Measurements from ENCODE around the gene RILPL1. TPM values are rescaled to one million over a fixed set of nuclear protein-coding genes. Genes with fewer than 3 reads are reported as not detected.
A peak's percentile ranks its signal among the peaks of the same experiment; 100 is the strongest.
"Not testable (repeated sequence)": the region's sequence is repeated elsewhere in the genome, so short reads cannot be mapped to it uniquely, and the experiment has no call there.

The RILPL1 gene
- total and polyA plus RNA-seq, 8 donors = 3.0 to 8.8 (median 4.1) TPM

DNA sequence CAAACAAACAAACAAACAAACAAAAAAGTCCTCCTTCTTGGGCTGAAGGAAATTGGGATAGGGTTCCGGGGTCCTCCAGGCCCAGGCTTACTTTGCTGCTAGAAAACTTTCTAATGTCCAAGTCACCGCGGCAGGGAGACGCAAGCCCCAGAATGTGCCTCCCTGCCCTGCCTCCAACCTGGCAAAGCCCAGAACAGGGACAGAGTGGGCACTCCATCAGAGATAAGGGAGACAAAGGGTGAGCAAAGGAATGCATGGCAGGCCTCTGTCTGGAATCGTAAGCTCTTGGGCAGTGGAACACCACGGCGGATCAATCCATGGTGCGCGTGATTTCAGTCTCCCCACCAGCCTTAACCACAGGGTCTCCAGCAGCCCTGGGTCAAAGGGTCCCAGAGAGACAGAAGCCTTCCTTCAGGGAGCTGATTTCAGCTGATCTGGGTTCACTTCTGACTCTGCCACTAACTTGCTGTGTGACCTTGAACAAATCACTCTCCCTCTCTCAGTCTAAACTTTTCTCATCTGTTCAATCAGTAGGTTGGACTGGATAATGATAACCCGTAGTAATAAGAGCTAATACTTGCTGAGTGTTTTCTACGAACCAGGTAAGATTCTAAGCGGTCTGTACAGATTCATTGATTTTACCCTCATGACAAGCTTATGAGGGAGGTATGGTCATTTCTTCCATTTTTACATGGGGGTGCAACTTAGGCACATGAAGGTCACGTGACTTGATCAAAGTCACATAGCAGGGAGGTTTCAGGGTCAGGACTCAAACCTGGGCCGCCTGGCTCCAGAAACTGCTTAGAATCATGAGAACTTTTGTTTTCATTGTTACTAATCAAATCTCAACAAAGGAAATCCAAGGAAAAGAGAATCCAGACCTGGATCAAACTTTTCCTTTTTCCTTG lies 12.7 kb downstream of the RILPL1 start:
- no peak for ATAC-seq
- Histone ChIP-seq H3K4me1 (no peaks in the 10 kb centered on the region), H3K4me3 (no peak overlapping the region), H3K36me3 (peaks cover 0 to 12% (median 6%) of the 10 kb centered on the region in 3 donors), H3K9me3 (no peaks in the 10 kb centered on the region), H3K27ac (no peak overlapping the region), H3K27me3 (no peaks in the 10 kb centered on the region)
- FAIRE-seq = no peak
- no peak for DNase-seq
- WGBS, 2 donors = 92 to 94% methylated on average over 14 of the region's 14 CpGs
- intact Hi-C loops (cut with DNase I) = no loop called here
- TF ChIP-seq, protein P1, sequence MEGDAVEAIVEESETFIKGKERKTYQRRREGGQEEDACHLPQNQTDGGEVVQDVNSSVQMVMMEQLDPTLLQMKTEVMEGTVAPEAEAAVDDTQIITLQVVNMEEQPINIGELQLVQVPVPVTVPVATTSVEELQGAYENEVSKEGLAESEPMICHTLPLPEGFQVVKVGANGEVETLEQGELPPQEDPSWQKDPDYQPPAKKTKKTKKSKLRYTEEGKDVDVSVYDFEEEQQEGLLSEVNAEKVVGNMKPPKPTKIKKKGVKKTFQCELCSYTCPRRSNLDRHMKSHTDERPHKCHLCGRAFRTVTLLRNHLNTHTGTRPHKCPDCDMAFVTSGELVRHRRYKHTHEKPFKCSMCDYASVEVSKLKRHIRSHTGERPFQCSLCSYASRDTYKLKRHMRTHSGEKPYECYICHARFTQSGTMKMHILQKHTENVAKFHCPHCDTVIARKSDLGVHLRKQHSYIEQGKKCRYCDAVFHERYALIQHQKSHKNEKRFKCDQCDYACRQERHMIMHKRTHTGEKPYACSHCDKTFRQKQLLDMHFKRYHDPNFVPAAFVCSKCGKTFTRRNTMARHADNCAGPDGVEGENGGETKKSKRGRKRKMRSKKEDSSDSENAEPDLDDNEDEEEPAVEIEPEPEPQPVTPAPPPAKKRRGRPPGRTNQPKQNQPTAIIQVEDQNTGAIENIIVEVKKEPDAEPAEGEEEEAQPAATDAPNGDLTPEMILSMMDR (IDR thresholded peaks at IDR 0.05) = no peak

DNA sequence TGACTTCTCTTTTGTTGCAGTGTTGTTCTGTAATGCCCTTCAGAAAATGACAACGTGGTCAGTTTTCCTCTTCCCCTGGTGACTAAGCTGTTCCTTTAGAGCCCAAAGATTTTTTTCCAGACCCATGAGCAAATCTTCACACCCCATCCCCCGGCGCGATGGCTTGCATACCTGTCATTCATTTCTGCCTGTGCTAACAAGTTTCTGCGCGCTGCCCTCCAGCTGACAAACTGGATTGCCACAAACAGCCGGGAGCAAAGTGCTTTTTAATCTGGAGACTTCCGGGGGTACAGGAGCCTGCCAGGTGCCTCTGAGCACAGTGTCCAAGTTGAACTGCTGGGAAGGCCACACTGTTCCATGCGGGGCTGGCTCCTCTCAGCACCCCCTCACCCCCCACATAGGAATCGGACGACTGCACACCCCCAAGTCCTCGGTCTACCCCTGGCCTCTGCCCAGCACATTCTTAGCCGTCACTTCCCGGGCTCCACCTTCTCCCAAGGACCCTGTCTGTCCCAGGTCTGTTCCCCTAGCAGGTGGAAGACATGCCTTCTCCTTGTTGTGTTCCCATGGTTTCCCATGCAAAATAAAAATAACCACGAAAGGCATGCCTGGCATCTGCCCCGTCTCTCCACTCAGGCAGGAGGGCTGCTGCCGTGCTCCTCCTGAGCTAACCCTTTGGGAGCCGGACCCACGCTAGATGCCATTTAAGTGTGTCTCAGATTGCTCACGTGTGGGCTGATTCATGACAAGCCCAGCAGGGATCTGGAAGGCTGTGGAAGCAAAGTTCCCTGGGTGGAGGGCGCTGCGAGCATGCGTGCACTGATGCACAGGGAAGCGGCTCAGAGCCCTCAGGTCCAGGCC lies 14.1 kb downstream of the RILPL1 start:
- H3K27ac ChIP-seq = peak overlapping the region in 3 of 4 donors; percentile 44 to 67 (median 52)
- WGBS, 2 donors = 45 to 57% methylated on average over 24 of the region's 24 CpGs

DNA sequence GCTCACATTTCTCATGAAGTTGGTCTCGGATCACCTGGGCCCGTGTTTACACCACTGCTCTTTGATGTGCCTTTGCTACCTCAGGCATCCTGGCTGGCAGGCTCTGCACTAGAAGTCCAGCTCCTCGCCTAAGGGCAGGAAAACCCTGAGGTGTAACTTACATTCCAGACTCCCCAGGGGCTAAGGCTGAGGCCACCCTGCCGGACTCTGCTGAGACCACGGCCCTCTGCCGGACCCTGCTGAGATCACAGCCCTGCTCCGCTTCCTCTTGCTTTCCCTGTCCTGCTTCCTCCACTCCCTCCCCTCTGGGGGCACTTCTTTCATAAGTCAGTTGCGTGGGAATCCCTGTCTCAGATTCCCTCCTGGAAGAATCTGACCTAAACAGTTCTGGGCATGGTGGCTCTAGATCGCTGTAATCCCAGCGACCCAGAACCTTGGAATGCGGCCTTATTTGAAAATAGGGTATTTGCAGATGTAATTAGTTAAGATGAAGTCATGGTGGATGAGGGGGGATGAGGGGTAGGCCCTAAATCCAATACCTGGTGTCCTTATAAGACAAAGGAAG lies 17.2 kb downstream of the RILPL1 start:
- intact Hi-C loops (cut with DNase I) = no loop called here
- DNase-seq (no peak), FAIRE-seq (no peak), ATAC-seq (no peak)
- Histone ChIP-seq H3K4me3 (no peak overlapping the region), H3K4me1 (no peaks in the 10 kb centered on the region), H3K36me3 (peaks cover 0 to 12% (median 0%) of the 10 kb centered on the region in 3 donors), H3K27ac (no peak overlapping the region), H3K27me3 (no peaks in the 10 kb centered on the region), H3K9me3 (no peaks in the 10 kb centered on the region)
- TF ChIP-seq, protein P1 (IDR thresholded peaks at IDR 0.05) = no peak
- 90 to 93% methylated on average over 11 of the region's 11 CpGs for WGBS, 2 donors

More for the DNA sequence above, 14.1 kb downstream of the RILPL1 start:
- FAIRE-seq (no peak), DNase-seq (peak in 5 of 6 donors; percentile 30 to 61 (median 48)), ATAC-seq (peak; percentile 70 to 87 (median 80))
- no peaks in the 10 kb centered on the region for H3K4me1 ChIP-seq
- H3K36me3 ChIP-seq = peaks cover 0 to 12% (median 6%) of the 10 kb centered on the region in 3 donors
- no peak overlapping the region for H3K4me3 ChIP-seq
- intact Hi-C loops (cut with DNase I) = no loop called here
- H3K27me3 ChIP-seq = no peaks in the 10 kb centered on the region
- TF ChIP-seq, protein P1 (IDR thresholded peaks at IDR 0.05) = no peak
- H3K9me3 ChIP-seq = no peaks in the 10 kb centered on the region

DNA sequence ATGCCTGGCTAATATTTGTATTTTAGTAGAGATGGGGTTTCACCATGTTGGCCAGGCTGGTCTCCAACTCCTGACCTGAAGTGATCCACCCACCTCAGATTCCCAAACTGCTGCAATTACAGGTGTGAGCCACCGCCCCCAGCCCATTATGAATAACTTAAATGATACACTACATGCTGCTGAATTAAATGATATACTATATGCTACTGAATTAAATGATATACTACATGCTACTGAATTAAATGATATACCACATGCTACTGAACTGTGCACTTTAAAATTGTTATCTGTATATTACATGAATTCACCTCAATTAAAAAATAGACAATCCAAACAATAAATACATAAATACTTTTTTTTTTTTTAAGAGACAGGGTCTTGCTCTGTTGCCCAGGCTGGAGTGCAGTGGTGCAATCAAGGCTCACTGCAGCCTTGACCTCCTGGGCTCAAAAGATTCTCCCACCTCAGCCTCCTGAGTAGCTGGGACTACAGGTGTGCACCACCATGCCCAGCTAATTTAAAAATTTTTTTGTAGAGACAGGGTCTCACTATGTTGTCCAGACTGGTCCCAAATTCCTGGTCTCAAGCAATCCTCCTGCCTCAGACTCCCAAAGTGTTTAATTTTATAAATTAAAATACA lies 18.8 kb downstream of the RILPL1 start:
- H3K4me1 ChIP-seq; intact Hi-C loops (cut with DNase I); H3K27ac ChIP-seq; H3K4me3 ChIP-seq; H3K9me3 ChIP-seq; ATAC-seq; DNase-seq; FAIRE-seq; H3K27me3 ChIP-seq: not testable (repeated sequence)
- H3K36me3 ChIP-seq = peaks cover 0 to 12% (median 0%) of the 10 kb centered on the region in 3 donors
- whole genome bisulfite sequencing, 2 donors = 97 to 100% methylated on average over 1 of the region's 1 CpG

Data from pancreas (tissue), 10 donors.